DOHH2 (cell line): ENCODE measurements around the gene NEU4.

Experiments used
- H3F3A ChIP-seq: fragments of 200-600 bp; sonication (generic), shearing (Covaris generic); 2 replicates; pipeline ENCODE4 v1.6.0; 2016; ENCODE audit warnings: antibody characterized with exemption, mild to moderate bottlenecking; ENCODE audit not compliant: control insufficient read depth, insufficient read depth
- H3K27ac ChIP-seq: fragments of 200-600 bp; sonication (generic); 2 replicates; pipeline ENCODE4 v1.5.1; 2014; ENCODE audit warnings: low read depth, mild to moderate bottlenecking, low read length, moderate library complexity
- H3K27me3 ChIP-seq: fragments of 200-600 bp; sonication (generic); 2 replicates; pipeline ENCODE4 v1.6.1; 2014; ENCODE audit warnings: mild to moderate bottlenecking, low read length, mixed read lengths; ENCODE audit not compliant: control insufficient read depth
- H3K36me3 ChIP-seq: fragments of 200-600 bp; sonication (generic); 2 replicates; pipeline ENCODE4 v1.6.1; 2014; ENCODE audit warnings: mild to moderate bottlenecking, low read length, moderate library complexity, mixed read lengths; ENCODE audit not compliant: control insufficient read depth
- H3K4me1 ChIP-seq: fragments of 200-600 bp; sonication (generic); 2 replicates; pipeline ENCODE4 v1.6.1; 2014; ENCODE audit warnings: mild to moderate bottlenecking, low read length, mixed read lengths; ENCODE audit not compliant: control insufficient read depth
- H3K4me2 ChIP-seq: fragments of 200-600 bp; sonication (generic); 2 replicates; pipeline ENCODE4 v1.6.0; 2014; ENCODE audit warnings: mild to moderate bottlenecking, low read length, moderate library complexity
- H3K4me3 ChIP-seq: fragments of 200-600 bp; sonication (generic); 2 replicates; pipeline ENCODE4 v1.5.1; 2014; ENCODE audit warnings: mild to moderate bottlenecking, low read length, mixed read lengths
- H3K79me2 ChIP-seq: fragments of 200-600 bp; sonication (generic); 2 replicates; pipeline ENCODE4 v1.6.1; 2014; ENCODE audit warnings: mild to moderate bottlenecking, low read length, mixed read lengths; ENCODE audit not compliant: control insufficient read depth
- H3K9me2 ChIP-seq: fragments of 200-600 bp; sonication (generic); replicated peaks from 2 replicates; pipeline ENCODE4 v1.6.1; 2014; ENCODE audit warnings: mild to moderate bottlenecking, low read length, mixed read lengths; ENCODE audit not compliant: control insufficient read depth
- H3K9me3 ChIP-seq: fragments of 200-600 bp; sonication (generic); 2 replicates; pipeline ENCODE4 v1.6.1; 2014; ENCODE audit warnings: antibody characterized with exemption, low read length, mixed read lengths; ENCODE audit not compliant: control insufficient read depth, insufficient read depth
- H4K20me1 ChIP-seq: fragments of 200-600 bp; sonication (generic); 2 replicates; pipeline ENCODE4 v1.6.0; 2014; ENCODE audit warnings: low read depth, mild to moderate bottlenecking, antibody characterized with exemption, low read length, moderate library complexity; ENCODE audit not compliant: control insufficient read depth, insufficient read depth
- EZH2phosphoT487 ChIP-seq: fragments of 200-600 bp; sonication (generic); IDR thresholded peaks from 2 replicates; pipeline ENCODE4 v1.6.1; 2017; ENCODE audit warnings: borderline replicate concordance, mild to moderate bottlenecking, antibody characterized with exemption, low read length, moderate library complexity, mixed read lengths
- TF ChIP-seq, protein P1 (sequence below): fragments of 200-600 bp; sonication (generic); IDR thresholded peaks from one replicate; pipeline ENCODE4 v1.5.1; 2014; ENCODE audit warnings: antibody characterized with exemption, mild to moderate bottlenecking, low read depth, low read length; ENCODE audit not compliant: poor library complexity, severe bottlenecking

The NEU4 gene

DNA sequence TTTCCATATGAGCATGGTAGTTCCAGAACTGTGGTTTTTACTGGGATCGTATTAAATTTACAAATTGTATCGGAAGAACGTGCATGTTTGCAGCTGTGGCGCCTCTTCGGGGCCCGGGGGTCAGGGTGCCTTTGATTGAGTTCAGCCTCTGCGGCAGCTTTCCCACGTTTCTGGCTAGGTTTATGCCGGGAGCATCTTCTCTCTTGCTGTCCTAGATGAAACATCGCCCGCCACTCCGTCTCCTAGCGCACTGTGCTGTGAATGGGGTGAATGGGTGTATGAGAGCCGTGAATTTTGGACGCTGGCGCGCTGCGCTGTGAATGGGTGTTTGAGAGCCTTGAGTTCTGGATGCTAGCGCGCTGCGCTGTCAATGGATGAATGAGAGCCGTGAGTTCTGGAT, 37.4 kb downstream of the NEU4 start:
- Histone ChIP-seq H4K20me1 (no peaks in the 10 kb centered on the region), H3K27me3 (peaks cover 7% of the 10 kb centered on the region)

DNA sequence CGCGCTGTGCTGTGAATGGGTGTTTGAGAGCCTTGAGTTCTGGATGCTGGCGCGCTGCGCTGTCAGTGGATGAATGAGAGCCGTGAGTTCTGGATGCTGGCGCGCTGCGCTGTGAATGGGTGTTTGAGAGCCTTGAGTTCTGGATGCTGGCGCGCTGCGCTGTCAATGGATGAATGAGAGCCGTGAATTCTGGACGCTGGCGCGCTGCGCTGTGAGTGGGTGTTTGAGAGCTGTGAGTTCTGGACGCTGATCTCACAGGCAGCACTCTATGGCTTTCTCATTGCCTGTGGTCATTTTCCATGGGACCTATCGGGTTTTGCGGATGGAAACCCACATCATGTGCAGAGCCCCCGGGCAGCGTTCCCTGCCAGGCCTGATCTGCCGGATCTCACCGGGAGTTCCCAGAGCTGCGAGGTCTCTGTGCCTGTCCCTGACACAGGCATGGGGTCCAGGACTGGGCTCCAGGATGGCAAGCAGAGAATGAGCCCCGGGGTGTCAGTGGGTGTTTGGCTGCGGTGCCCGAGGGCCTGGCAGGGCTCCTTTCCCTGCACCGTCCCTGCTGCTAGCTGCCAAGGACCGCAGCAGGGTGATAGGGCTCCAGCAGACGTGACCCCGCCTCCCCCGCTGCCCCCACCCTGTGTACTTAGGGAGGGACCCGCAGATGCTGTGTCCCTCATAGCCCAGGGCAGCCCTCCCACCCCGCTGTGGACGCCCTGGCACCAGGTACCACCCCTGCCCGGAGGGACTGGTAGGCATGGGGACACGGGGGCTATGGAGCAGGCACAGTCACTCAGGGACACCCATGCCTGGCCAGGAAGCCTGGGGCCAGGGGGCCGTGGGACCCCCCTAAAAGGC, 40.0 kb downstream of the NEU4 start:
- Histone ChIP-seq H3F3A (no peaks in the 10 kb centered on the region), H4K20me1 (no peaks in the 10 kb centered on the region), H3K27me3 (peaks cover 4% of the 10 kb centered on the region), H3K27ac (no peak overlapping the region), H3K9me3 (no peaks in the 10 kb centered on the region), H3K36me3 (no peaks in the 10 kb centered on the region), H3K4me2 (no peak overlapping the region), H3K9me2 (no peaks in the 10 kb centered on the region), H3K4me3 (no peak overlapping the region), H3K79me2 (no peaks in the 10 kb centered on the region), H3K4me1 (no peaks in the 10 kb centered on the region)
- no peak for TF ChIP-seq EZH2phosphoT487
- TF ChIP-seq, protein P1, sequence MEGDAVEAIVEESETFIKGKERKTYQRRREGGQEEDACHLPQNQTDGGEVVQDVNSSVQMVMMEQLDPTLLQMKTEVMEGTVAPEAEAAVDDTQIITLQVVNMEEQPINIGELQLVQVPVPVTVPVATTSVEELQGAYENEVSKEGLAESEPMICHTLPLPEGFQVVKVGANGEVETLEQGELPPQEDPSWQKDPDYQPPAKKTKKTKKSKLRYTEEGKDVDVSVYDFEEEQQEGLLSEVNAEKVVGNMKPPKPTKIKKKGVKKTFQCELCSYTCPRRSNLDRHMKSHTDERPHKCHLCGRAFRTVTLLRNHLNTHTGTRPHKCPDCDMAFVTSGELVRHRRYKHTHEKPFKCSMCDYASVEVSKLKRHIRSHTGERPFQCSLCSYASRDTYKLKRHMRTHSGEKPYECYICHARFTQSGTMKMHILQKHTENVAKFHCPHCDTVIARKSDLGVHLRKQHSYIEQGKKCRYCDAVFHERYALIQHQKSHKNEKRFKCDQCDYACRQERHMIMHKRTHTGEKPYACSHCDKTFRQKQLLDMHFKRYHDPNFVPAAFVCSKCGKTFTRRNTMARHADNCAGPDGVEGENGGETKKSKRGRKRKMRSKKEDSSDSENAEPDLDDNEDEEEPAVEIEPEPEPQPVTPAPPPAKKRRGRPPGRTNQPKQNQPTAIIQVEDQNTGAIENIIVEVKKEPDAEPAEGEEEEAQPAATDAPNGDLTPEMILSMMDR: no peak

More for the DNA sequence above, 37.4 kb downstream of the NEU4 start:
- H3K4me3 ChIP-seq: no peak overlapping the region
- no peaks in the 10 kb centered on the region for H3K36me3 ChIP-seq
- no peaks in the 10 kb centered on the region for H3K79me2 ChIP-seq
- no peaks in the 10 kb centered on the region for H3F3A ChIP-seq
- H3K9me2 ChIP-seq: no peaks in the 10 kb centered on the region
- H3K4me2 ChIP-seq: no peak overlapping the region
- no peaks in the 10 kb centered on the region for H3K4me1 ChIP-seq
- TF ChIP-seq, protein P1: no peak
- no peak for TF ChIP-seq EZH2phosphoT487
- no peak overlapping the region for H3K27ac ChIP-seq
- H3K9me3 ChIP-seq: no peaks in the 10 kb centered on the region

DNA sequence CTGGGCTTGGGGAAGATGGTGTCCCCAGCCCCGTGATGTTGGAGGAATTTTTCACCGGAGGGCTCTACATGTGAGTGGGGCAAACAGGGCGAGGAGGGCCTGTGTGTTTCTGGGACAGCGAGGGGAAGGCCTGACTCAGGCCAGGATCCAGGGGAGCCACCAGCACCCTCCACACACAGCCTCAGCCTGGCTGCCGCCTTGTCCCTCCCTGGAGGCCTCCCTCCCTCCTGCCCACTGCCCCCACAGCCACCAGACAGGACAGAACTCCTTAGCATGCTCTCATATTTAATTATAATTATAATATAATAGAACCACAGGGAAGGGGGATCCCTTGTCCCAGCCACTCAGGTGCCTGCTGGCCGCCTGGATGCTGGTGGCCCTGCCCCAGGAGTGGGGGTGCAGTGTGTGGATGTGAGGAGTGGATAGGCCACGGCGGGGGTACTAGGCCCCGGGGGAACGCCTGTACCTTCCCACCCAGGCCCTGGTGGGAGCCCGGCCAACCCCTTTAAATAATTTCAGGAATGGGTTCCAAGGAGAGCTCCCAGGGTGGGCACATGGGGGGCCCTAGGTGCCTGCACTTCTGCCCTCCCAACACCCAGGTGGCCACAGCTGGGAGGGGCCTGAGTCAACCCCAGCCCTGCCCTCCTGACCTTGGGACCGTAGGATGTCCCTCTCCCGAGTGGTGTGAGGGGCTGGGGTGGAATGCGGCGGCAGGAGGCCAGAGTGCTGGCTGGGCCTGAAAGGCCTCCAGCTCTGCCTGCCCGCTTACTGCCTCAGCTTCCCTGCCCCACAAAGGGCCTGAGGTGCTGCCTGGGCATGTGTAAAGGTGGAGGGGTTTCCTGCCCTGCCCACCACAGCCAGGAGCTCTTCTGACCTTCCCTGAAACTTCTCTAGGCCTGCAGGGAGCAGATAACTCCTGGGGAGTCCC, 40.9 kb downstream of the NEU4 start:
- Histone ChIP-seq H4K20me1 (no peaks in the 10 kb centered on the region), H3K9me2 (no peaks in the 10 kb centered on the region), H3K27me3 (peaks cover 4% of the 10 kb centered on the region), H3K27ac (no peak overlapping the region), H3K36me3 (no peaks in the 10 kb centered on the region), H3K79me2 (no peaks in the 10 kb centered on the region), H3K4me3 (no peak overlapping the region), H3K9me3 (no peaks in the 10 kb centered on the region), H3K4me2 (no peak overlapping the region), H3F3A (no peaks in the 10 kb centered on the region), H3K4me1 (no peaks in the 10 kb centered on the region)
- TF ChIP-seq, protein P1: no peak
- TF ChIP-seq EZH2phosphoT487: no peak
